Esophagus squamous epithelium (tissue), 4 donors: ENCODE measurements around the gene CYREN.

ENCODE experiments used
- POLR2A ChIP-seq, 4 donors: fragments of 450-650 bp; IDR thresholded peaks; one replicate each; pipeline ENCODE4 v1.6.1; 2017; ENCODE audit warnings: antibody characterized with exemption in 4 of 4, mild to moderate bottlenecking in 4 of 4, moderate library complexity in 3 of 4
- TF ChIP-seq, protein P1 (sequence below), 6 experiments: fragments of 450-650 bp in 4 of 6; fragments of 200-600 bp in 2 of 6; sonication (generic) in 2 of 6; IDR thresholded peaks; one replicate each; pipeline ENCODE4 v1.5.1; 2016 to 2019; ENCODE audit warnings: antibody characterized with exemption in 6 of 6, mild to moderate bottlenecking in 4 of 6, moderate library complexity in 4 of 6

DNA sequence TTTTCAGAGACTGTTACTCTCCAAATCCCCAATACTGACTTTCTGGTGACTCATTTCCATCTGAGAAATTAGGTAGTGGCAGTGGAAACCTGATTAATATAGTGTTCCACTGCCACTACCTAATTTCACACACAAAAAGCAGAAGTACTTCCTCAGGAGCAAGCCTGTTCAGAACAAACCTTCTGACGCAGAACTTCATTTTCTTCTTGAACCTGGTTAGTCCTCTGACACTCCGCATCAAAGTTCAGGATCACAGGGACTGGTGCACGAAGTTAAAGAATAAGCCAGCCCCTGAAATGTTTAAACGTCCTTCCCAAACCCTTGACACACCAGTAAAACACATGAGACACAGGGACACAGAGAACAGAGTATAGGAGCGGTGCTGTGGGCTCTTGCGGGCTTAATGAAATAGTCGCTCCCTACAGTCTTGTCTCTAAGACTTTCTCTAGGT is 36.5 kb upstream of the CYREN start:
- TF ChIP-seq, protein P1, sequence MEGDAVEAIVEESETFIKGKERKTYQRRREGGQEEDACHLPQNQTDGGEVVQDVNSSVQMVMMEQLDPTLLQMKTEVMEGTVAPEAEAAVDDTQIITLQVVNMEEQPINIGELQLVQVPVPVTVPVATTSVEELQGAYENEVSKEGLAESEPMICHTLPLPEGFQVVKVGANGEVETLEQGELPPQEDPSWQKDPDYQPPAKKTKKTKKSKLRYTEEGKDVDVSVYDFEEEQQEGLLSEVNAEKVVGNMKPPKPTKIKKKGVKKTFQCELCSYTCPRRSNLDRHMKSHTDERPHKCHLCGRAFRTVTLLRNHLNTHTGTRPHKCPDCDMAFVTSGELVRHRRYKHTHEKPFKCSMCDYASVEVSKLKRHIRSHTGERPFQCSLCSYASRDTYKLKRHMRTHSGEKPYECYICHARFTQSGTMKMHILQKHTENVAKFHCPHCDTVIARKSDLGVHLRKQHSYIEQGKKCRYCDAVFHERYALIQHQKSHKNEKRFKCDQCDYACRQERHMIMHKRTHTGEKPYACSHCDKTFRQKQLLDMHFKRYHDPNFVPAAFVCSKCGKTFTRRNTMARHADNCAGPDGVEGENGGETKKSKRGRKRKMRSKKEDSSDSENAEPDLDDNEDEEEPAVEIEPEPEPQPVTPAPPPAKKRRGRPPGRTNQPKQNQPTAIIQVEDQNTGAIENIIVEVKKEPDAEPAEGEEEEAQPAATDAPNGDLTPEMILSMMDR (IDR thresholded peaks at IDR 0.05) = no peak
- TF ChIP-seq POLR2A (IDR thresholded peaks at IDR 0.05) = no peak
